GM21576 (cell line): Measurements from ENCODE around the gene EMC1.
"Not testable (repeated sequence)": the region's sequence is repeated elsewhere in the genome, so short reads cannot be mapped to it uniquely, and the experiment has no call there.

Experiments
- ATAC-seq: cut with Tn5 transposase; IDR thresholded peaks from one replicate; pipeline ENCODE4 v1.9.1; 2021; ENCODE audit warnings: mild to moderate bottlenecking, moderate library complexity; ENCODE audit not compliant: unreplicated experiment

The EMC1 gene

GRCh38 chr1:19262047-19262446 lies 10.7 kb upstream of the EMC1 start:
- no peak for ATAC-seq

GRCh38 chr1:19260211-19261138 lies 9.2 kb upstream of the EMC1 start:
- no peak for ATAC-seq

- no peak for ATAC-seq
Observed at GRCh38 chr1:19258353-19258752, 7.0 kb upstream of the EMC1 start.

GRCh38 chr1:19257178-19257914 lies 6.0 kb upstream of the EMC1 start:
- ATAC-seq, result no peak

- not testable (repeated sequence) for ATAC-seq
Observed at GRCh38 chr1:19256301-19256700, 5.0 kb upstream of the EMC1 start.

GRCh38 chr1:19255288-19255687 lies 4.0 kb upstream of the EMC1 start:
- no peak for ATAC-seq

GRCh38 chr1:19254416-19254815 lies 3.1 kb upstream of the EMC1 start:
- ATAC-seq, result no peak

- ATAC-seq, result no peak
Observed at GRCh38 chr1:19250629-19251304, 557 bp downstream of the EMC1 start.

- ATAC-seq, result peak; percentile 63
Observed at GRCh38 chr1:19240673-19241538, 10.4 kb downstream of the EMC1 start.

- no peak for ATAC-seq
Observed at GRCh38 chr1:19239876-19240275, 11.4 kb downstream of the EMC1 start.

GRCh38 chr1:19234224-19234623 lies 17.1 kb downstream of the EMC1 start:
- ATAC-seq, result no peak

GRCh38 chr1:19232524-19232846 lies 18.8 kb downstream of the EMC1 start:
- ATAC-seq, result no peak

GRCh38 chr1:19231736-19232523 lies 19.4 kb downstream of the EMC1 start:
- ATAC-seq, result not testable (repeated sequence)

GRCh38 chr1:19229828-19230325 lies 21.4 kb downstream of the EMC1 start:
- ATAC-seq, result no peak

- ATAC-seq, result no peak
Observed at GRCh38 chr1:19229229-19229628, 22.1 kb downstream of the EMC1 start.

- ATAC-seq, result no peak
Observed at GRCh38 chr1:19222979-19223824, 28.1 kb downstream of the EMC1 start.

- no peak for ATAC-seq
Observed at GRCh38 chr1:19222573-19222972, 28.8 kb downstream of the EMC1 start.

- no peak for ATAC-seq
Observed at GRCh38 chr1:19220991-19221390, 30.3 kb downstream of the EMC1 start.
